DMS153 treated with DMSO at 0.1 percent for 48 hours (cell line): Measurements from ENCODE around the gene G6PD.
"Not testable (repeated sequence)": the region's sequence is repeated elsewhere in the genome, so short reads cannot be mapped to it uniquely, and the experiment has no call there.

Experiments
- DNase-seq: peaks from one replicate; lab custom pipeline; 2025; ENCODE audit not compliant: unreplicated experiment; lab: John Stamatoyannopoulos, UW

Gene G6PD

GRCh38 chrX:154515966-154516655, 30.5 kb downstream of the G6PD start, which contains the start of gene FAM3A:
TSS of gene FAM3A (minus strand) at chrX:154516232. CDS start at chrX:154515772, 460 bp downstream.
- DNase-seq: peak; percentile 81

GRCh38 chrX:154515090-154515965, 31.3 kb downstream of the G6PD start:
- DNase-seq: no peak

- DNase-seq: no peak
Measured at GRCh38 chrX:154513716-154514115, 32.9 kb downstream of the G6PD start.

- no peak for DNase-seq
Measured at GRCh38 chrX:154512879-154513553, 33.6 kb downstream of the G6PD start.

- no peak for DNase-seq
Measured at GRCh38 chrX:154511761-154512160, 34.9 kb downstream of the G6PD start.

- DNase-seq: no peak
Measured at GRCh38 chrX:154509455-154509854, 37.2 kb downstream of the G6PD start.

- no peak for DNase-seq
Measured at GRCh38 chrX:154508384-154508745, 38.3 kb downstream of the G6PD start.

- DNase-seq: no peak
Measured at GRCh38 chrX:154507673-154508383, 38.8 kb downstream of the G6PD start.

GRCh38 chrX:154506483-154507332, 39.9 kb downstream of the G6PD start:
- no peak for DNase-seq

- DNase-seq: no peak
Measured at GRCh38 chrX:154505734-154506133, 40.9 kb downstream of the G6PD start.

GRCh38 chrX:154502989-154503388, 43.7 kb downstream of the G6PD start:
- DNase-seq: no peak

- DNase-seq: no peak
Measured at GRCh38 chrX:154502098-154502497, 44.5 kb downstream of the G6PD start.

- not testable (repeated sequence) for DNase-seq
Measured at GRCh38 chrX:154501423-154501822, 45.2 kb downstream of the G6PD start.

GRCh38 chrX:154496591-154497137, 50.0 kb downstream of the G6PD start:
- DNase-seq: not testable (repeated sequence)

GRCh38 chrX:154495472-154495922, 51.1 kb downstream of the G6PD start:
- no peak for DNase-seq

GRCh38 chrX:154494715-154495114, 51.9 kb downstream of the G6PD start:
- no peak for DNase-seq

GRCh38 chrX:154490414-154491083, 56.1 kb downstream of the G6PD start, which contains the start of gene SLC10A3:
TSS of gene SLC10A3 (minus strand) at chrX:154490629. CDS start at chrX:154488940, 1,689 bp downstream.
- peak; percentile 74 for DNase-seq

GRCh38 chrX:154490021-154490413, 56.6 kb downstream of the G6PD start:
- no peak for DNase-seq

- no peak for DNase-seq
Measured at GRCh38 chrX:154489182-154489581, 57.5 kb downstream of the G6PD start.
